Liver (tissue), 9 donors: ENCODE measurements around the gene PCID2. TPM values are rescaled to one million over a fixed set of nuclear protein-coding genes. Genes with fewer than 3 reads are reported as not detected.

ENCODE experiments used
- DNase-seq: peaks from one replicate; pipeline ENCODE4 v3.0.0-alpha.2; 2017; ENCODE audit warnings: low spot score
- H3K27ac ChIP-seq, 2 donors: one replicate each; pipeline ENCODE4 v1.7.0; 2013; ENCODE audit warnings: inconsistent platforms in 2 of 2, low read length in 2 of 2, control low read depth in 1 of 2, low read depth in 1 of 2, mild to moderate bottlenecking in 1 of 2
- H3K27me3 ChIP-seq, 4 donors: one replicate each; pipeline versions ENCODE4 v1.6.1 to v1.7.0; 2013; ENCODE audit warnings: low read length in 3 of 4, inconsistent platforms in 1 of 4, mild to moderate bottlenecking in 1 of 4, moderate library complexity in 1 of 4; ENCODE audit not compliant: control insufficient read depth in 4 of 4, insufficient read depth in 4 of 4
- H3K36me3 ChIP-seq, 4 donors: one replicate each; pipeline versions ENCODE4 v1.6.1 to v1.7.0; 2013; ENCODE audit warnings: low read length in 3 of 4, mild to moderate bottlenecking in 3 of 4, low read depth in 1 of 4, moderate library complexity in 1 of 4; ENCODE audit not compliant: control insufficient read depth in 4 of 4, insufficient read depth in 3 of 4
- H3K4me1 ChIP-seq, 4 donors: one replicate each; pipeline versions ENCODE4 v1.6.1 to v1.7.0; 2013; ENCODE audit warnings: low read length in 3 of 4, mild to moderate bottlenecking in 3 of 4, moderate library complexity in 1 of 4; ENCODE audit not compliant: control insufficient read depth in 4 of 4, insufficient read depth in 4 of 4
- H3K4me3 ChIP-seq, 3 donors: one replicate each; pipeline versions ENCODE4 v1.6.1 to v1.7.0; 2013; ENCODE audit warnings: low read length in 3 of 3, control low read depth in 1 of 3, low read depth in 1 of 3, mild to moderate bottlenecking in 1 of 3
- H3K9ac ChIP-seq, 2 donors: one replicate each; pipeline ENCODE4 v1.7.0; 2013; ENCODE audit warnings: low read length in 2 of 2, mild to moderate bottlenecking in 2 of 2, moderate library complexity in 2 of 2, control low read depth in 1 of 2, low read depth in 1 of 2
- H3K9me3 ChIP-seq, 4 donors: one replicate each; pipeline versions ENCODE4 v1.6.1 to v1.7.0; 2013; ENCODE audit warnings: low read length in 3 of 4; ENCODE audit not compliant: control insufficient read depth in 4 of 4
- EGR1 ChIP-seq, 2 donors: IDR thresholded peaks; 2 replicates each; pipeline ENCODE4 v1.6.1; 2016 to 2018; ENCODE audit warnings: antibody characterized with exemption in 2 of 2, low read depth in 2 of 2
- FOXA1 ChIP-seq: IDR thresholded peaks from 2 replicates; pipeline ENCODE4 v1.6.1; 2016; ENCODE audit warnings: antibody characterized with exemption
- FOXA2 ChIP-seq: IDR thresholded peaks from 2 replicates; pipeline ENCODE4 v1.6.1; 2016; ENCODE audit warnings: antibody characterized with exemption
- HNF4A ChIP-seq, 2 donors: conservative IDR thresholded peaks; 2 replicates each; pipeline ENCODE4 v1.6.1; 2016; ENCODE audit warnings: antibody characterized with exemption in 2 of 2, mild to moderate bottlenecking in 2 of 2
- HNF4G ChIP-seq: IDR thresholded peaks from 2 replicates; pipeline ENCODE4 v1.6.1; 2016; ENCODE audit warnings: antibody characterized with exemption
- JUND ChIP-seq, 2 donors: IDR thresholded peaks; 2 replicates each; pipeline ENCODE4 v1.6.1; 2016; ENCODE audit warnings: antibody characterized with exemption in 2 of 2
- NR2F2 ChIP-seq: IDR thresholded peaks from 2 replicates; pipeline ENCODE4 v1.6.1; 2016; ENCODE audit warnings: antibody characterized with exemption
- RAD21 ChIP-seq, 2 donors: IDR thresholded peaks; 2 replicates each; pipeline ENCODE4 v1.6.1; 2016; ENCODE audit warnings: antibody characterized with exemption in 2 of 2, mild to moderate bottlenecking in 2 of 2
- RXRA ChIP-seq, 2 donors: IDR thresholded peaks; 2 replicates each; pipeline ENCODE4 v1.6.1; 2017 to 2018; ENCODE audit warnings: antibody characterized with exemption in 2 of 2, mild to moderate bottlenecking in 1 of 2
- SP1 ChIP-seq: IDR thresholded peaks from 2 replicates; pipeline ENCODE4 v1.6.1; 2018; ENCODE audit warnings: antibody characterized with exemption, mild to moderate bottlenecking
- TAF1 ChIP-seq: conservative IDR thresholded peaks from 2 replicates; pipeline ENCODE4 v1.6.1; 2016; ENCODE audit warnings: antibody characterized with exemption, mild to moderate bottlenecking
- WGBS: extraction: QIAGEN DNeasy Blood & Tissue Kit; methylation state at CpG from one replicate; pipeline ENCODE4 v1.1.7; 2013; 5-methylcytosine and 5-hydroxymethylcytosine counted together
- polyA plus RNA-seq, 2 donors: library from polyadenylated mRNA; stranded (reverse) in 1 of 2; unstranded in 1 of 2; fragments of 200-250 nt in 1 of 2; fragments of >200 nt in 1 of 2; fragmentation: Nextera tagmentation in 1 of 2; extraction: Ambion mirVana in 1 of 2; gene quantifications; one replicate each; pipeline versions ENCODE4 v1.2.1 to v1.2.3, GENCODE V29; 2013 to 2015
- total RNA-seq, 2 donors: library from RNA; depleted of rRNA; stranded (reverse); fragments of >200 nt; gene quantifications; one replicate each; pipeline ENCODE4 v1.2.3, GENCODE V29; 2014
- TF ChIP-seq, protein P1 (sequence below): IDR thresholded peaks from 2 replicates; pipeline ENCODE4 v1.6.1; 2016; ENCODE audit warnings: antibody characterized with exemption, mild to moderate bottlenecking
- TF ChIP-seq, protein P2 (sequence below): IDR thresholded peaks from 2 replicates; pipeline ENCODE4 v1.6.1; 2016; ENCODE audit warnings: antibody characterized with exemption
- TF ChIP-seq, protein P3 (sequence below): IDR thresholded peaks from 2 replicates; pipeline ENCODE4 v1.6.1; 2016; ENCODE audit warnings: antibody characterized with exemption
- TF ChIP-seq, protein P4 (sequence below): IDR thresholded peaks from 2 replicates; pipeline ENCODE4 v1.6.1; 2016; ENCODE audit warnings: antibody characterized with exemption
- donor health status: healthy.
- donor health status: healthy.
- donor health status: healthy.
- donor health status: healthy.
- donor health status: healthy.

The PCID2 gene
- total and polyA plus RNA-seq, 4 donors: 13.8 to 39.1 (median 22.7) TPM

DNA sequence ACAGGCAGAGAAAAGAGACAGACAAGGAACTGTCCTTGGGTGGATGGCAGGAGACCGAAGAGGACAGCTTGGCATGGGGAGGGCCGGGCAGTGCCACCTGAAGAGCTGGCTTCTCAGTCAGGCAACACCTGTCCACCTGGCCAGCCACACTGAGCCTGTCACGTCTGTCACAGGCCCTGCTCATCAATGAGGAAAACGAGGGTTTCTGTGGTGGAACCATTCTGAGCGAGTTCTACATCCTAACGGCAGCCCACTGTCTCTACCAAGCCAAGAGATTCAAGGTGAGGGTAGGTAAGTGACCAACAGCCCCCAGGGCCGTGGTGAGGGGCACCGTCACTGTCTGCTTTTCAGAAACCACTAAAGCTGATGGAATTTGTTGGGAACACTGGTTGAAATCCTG lies 61.3 kb downstream of the PCID2 start:
- Histone ChIP-seq H3K4me1 (peaks cover 7 to 30% (median 15%) of the 10 kb centered on the region in 4 donors), H3K9ac (no peak overlapping the region), H3K9me3 (no peaks in the 10 kb centered on the region), H3K36me3 (peaks cover 0 to 17% (median 8%) of the 10 kb centered on the region in 4 donors), H3K27me3 (no peaks in the 10 kb centered on the region), H3K4me3 (no peak overlapping the region), H3K27ac (no peak overlapping the region)
- WGBS: 91% methylated on average over 8 of the region's 8 CpGs
- no peak for TF ChIP-seq HNF4A (conservative IDR thresholded peaks at IDR 0.05)
- TF ChIP-seq SP1: no peak
- DNase-seq: peak; percentile 26

DNA sequence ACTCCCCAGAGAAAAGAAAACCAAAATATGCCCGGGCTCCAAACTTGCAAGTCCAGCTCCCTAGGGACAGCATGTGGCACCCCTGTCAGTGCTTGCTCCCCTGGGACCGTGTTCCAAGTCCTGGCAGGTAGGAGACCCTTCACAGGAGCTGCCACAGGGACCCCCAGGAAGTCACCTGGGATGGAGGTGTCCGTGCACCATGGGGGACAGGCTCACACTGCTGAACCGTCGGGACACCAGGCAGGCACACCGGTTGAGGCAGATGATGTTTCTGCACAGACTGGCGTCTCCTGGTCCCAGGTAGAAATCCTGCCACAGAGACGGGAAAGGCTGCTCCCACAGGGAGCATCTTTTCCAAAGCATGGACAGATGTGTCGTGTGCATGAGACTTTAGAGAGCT lies 61.7 kb downstream of the PCID2 start:
- H3K36me3 ChIP-seq: peaks cover 0 to 18% (median 9%) of the 10 kb centered on the region in 4 donors
- H3K4me1 ChIP-seq: peaks cover 4 to 26% (median 13%) of the 10 kb centered on the region in 4 donors
- whole genome bisulfite sequencing: 93% methylated on average over 9 of the region's 9 CpGs
- TF ChIP-seq NR2F2: no peak
- no peak for TF ChIP-seq JUND (IDR thresholded peaks at IDR 0.05)
- TF ChIP-seq HNF4G: no peak
- TF ChIP-seq, protein P1, sequence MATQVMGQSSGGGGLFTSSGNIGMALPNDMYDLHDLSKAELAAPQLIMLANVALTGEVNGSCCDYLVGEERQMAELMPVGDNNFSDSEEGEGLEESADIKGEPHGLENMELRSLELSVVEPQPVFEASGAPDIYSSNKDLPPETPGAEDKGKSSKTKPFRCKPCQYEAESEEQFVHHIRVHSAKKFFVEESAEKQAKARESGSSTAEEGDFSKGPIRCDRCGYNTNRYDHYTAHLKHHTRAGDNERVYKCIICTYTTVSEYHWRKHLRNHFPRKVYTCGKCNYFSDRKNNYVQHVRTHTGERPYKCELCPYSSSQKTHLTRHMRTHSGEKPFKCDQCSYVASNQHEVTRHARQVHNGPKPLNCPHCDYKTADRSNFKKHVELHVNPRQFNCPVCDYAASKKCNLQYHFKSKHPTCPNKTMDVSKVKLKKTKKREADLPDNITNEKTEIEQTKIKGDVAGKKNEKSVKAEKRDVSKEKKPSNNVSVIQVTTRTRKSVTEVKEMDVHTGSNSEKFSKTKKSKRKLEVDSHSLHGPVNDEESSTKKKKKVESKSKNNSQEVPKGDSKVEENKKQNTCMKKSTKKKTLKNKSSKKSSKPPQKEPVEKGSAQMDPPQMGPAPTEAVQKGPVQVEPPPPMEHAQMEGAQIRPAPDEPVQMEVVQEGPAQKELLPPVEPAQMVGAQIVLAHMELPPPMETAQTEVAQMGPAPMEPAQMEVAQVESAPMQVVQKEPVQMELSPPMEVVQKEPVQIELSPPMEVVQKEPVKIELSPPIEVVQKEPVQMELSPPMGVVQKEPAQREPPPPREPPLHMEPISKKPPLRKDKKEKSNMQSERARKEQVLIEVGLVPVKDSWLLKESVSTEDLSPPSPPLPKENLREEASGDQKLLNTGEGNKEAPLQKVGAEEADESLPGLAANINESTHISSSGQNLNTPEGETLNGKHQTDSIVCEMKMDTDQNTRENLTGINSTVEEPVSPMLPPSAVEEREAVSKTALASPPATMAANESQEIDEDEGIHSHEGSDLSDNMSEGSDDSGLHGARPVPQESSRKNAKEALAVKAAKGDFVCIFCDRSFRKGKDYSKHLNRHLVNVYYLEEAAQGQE: no peak
- TF ChIP-seq HNF4A (conservative IDR thresholded peaks at IDR 0.05): no peak
- no peak for TF ChIP-seq FOXA1
- TF ChIP-seq, protein P2, sequence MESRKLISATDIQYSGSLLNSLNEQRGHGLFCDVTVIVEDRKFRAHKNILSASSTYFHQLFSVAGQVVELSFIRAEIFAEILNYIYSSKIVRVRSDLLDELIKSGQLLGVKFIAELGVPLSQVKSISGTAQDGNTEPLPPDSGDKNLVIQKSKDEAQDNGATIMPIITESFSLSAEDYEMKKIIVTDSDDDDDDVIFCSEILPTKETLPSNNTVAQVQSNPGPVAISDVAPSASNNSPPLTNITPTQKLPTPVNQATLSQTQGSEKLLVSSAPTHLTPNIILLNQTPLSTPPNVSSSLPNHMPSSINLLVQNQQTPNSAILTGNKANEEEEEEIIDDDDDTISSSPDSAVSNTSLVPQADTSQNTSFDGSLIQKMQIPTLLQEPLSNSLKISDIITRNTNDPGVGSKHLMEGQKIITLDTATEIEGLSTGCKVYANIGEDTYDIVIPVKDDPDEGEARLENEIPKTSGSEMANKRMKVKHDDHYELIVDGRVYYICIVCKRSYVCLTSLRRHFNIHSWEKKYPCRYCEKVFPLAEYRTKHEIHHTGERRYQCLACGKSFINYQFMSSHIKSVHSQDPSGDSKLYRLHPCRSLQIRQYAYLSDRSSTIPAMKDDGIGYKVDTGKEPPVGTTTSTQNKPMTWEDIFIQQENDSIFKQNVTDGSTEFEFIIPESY: no peak
- TF ChIP-seq, protein P3, sequence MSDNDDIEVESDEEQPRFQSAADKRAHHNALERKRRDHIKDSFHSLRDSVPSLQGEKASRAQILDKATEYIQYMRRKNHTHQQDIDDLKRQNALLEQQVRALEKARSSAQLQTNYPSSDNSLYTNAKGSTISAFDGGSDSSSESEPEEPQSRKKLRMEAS: no peak
- TF ChIP-seq RAD21 (IDR thresholded peaks at IDR 0.05): no peak
- no peak for TF ChIP-seq RXRA (IDR thresholded peaks at IDR 0.05)
- no peak for TF ChIP-seq EGR1 (IDR thresholded peaks at IDR 0.05; ENCODE audit: low read depth in 2 of 2)
- TF ChIP-seq TAF1: no peak
- TF ChIP-seq, protein P4, sequence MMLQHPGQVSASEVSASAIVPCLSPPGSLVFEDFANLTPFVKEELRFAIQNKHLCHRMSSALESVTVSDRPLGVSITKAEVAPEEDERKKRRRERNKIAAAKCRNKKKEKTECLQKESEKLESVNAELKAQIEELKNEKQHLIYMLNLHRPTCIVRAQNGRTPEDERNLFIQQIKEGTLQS: no peak
- no peak for TF ChIP-seq FOXA2
- H3K9ac ChIP-seq: no peak overlapping the region
- H3K27me3 ChIP-seq: no peaks in the 10 kb centered on the region
- no peak overlapping the region for H3K27ac ChIP-seq
- H3K4me3 ChIP-seq: no peak overlapping the region
- DNase-seq: peak; percentile 23
- no peaks in the 10 kb centered on the region for H3K9me3 ChIP-seq
